AG04450 (cell line): Measurements from ENCODE around the gene QKI. TPM values are rescaled to one million over a fixed set of nuclear protein-coding genes. Genes with fewer than 3 reads are reported as not detected.

Experiments
- CTCF ChIA-PET: fragments of 300-600, 350-600 bp; formaldehyde crosslinking; extraction: SDS; loops from one replicate; lab custom pipeline; 2022; ENCODE audit warnings: antibody characterized with exemption, inconsistent platforms; lab: Charles Lee
- POLR2A ChIA-PET: fragments of 350-600 bp; formaldehyde crosslinking; extraction: SDS; loops from one replicate; lab custom pipeline; 2021; ENCODE audit warnings: antibody characterized with exemption, inconsistent platforms; lab: Yijun Ruan, JAX
- DNase-seq: peaks from one replicate; pipeline ENCODE4 v3.0.0-alpha.2; 2011; ENCODE audit warnings: low read depth, low spot score
- H3K27ac ChIP-seq: one replicate; pipeline ENCODE4 v1.5.1; 2012; ENCODE audit warnings: low read depth, low read length, control low read depth
- H3K27me3 ChIP-seq: one replicate; pipeline ENCODE4 v1.6.0; 2012; ENCODE audit warnings: low read length; ENCODE audit not compliant: control insufficient read depth, insufficient read depth
- H3K4me3 ChIP-seq: 2 replicates; pipeline ENCODE4 v1.5.1; 2011; ENCODE audit warnings: mild to moderate bottlenecking, low read depth, low read length, control low read depth
- H3K9me3 ChIP-seq: 2 replicates; pipeline ENCODE4 v1.5.1; 2012; ENCODE audit warnings: low read length; ENCODE audit not compliant: control insufficient read depth, insufficient read depth
- polyA plus RNA-seq: library from polyadenylated mRNA; depleted of rRNA; stranded (reverse); fragments of >200 nt; gene quantifications from 2 replicates; pipeline ENCODE4 v1.2.3, GENCODE V29; 2011
- TF ChIP-seq, protein P1 (sequence below): IDR thresholded peaks from 2 replicates; pipeline ENCODE4 v1.5.1; 2011; ENCODE audit warnings: low read depth, low read length, control low read depth, inconsistent platforms

The QKI gene
- polyA plus RNA-seq, 1 experiment = 165 TPM

DNA sequence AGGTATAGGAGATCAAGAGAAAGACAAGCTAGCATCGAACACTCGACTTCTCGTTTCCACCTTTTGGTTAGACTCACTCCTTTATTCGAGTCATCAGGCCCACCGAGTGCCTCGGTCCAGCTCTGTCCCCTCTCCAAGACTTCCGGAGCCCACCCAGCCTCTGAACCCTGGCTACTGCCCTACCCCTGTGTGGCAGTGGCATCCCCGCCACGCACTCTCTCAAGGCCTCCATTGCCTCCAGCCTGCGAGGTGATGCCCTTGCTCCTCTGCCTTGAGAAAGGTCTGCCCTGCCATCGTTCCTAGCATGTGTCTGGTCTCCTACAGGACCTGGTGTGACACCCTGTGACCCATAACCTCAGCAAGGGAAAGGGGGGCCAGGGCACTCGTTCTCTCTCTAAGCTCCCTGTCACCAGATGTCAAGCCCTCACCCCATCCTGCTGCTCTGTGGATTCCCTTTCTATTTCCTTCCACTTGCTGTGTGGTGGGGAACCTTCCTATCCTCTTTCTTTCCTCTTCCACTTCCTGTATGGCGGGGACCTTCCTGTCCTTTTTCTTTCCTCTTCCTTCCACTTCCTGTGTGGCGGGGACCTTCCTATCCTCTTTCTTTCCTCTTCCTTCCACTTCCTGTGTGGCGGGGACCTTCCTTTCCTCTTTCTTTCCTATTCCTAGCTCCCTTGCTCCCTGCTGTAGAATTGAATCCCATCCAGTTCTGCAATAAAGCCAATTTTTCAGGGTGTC is 44.7 kb upstream of the QKI start:
- POLR2A ChIA-PET = no interaction called here
- H3K9me3 ChIP-seq = no peaks in the 10 kb centered on the region; the same call in 1 of the 2 replicates
- H3K27me3 ChIP-seq = no peaks in the 10 kb centered on the region
- no peak overlapping the region for H3K4me3 ChIP-seq
- TF ChIP-seq, protein P1, sequence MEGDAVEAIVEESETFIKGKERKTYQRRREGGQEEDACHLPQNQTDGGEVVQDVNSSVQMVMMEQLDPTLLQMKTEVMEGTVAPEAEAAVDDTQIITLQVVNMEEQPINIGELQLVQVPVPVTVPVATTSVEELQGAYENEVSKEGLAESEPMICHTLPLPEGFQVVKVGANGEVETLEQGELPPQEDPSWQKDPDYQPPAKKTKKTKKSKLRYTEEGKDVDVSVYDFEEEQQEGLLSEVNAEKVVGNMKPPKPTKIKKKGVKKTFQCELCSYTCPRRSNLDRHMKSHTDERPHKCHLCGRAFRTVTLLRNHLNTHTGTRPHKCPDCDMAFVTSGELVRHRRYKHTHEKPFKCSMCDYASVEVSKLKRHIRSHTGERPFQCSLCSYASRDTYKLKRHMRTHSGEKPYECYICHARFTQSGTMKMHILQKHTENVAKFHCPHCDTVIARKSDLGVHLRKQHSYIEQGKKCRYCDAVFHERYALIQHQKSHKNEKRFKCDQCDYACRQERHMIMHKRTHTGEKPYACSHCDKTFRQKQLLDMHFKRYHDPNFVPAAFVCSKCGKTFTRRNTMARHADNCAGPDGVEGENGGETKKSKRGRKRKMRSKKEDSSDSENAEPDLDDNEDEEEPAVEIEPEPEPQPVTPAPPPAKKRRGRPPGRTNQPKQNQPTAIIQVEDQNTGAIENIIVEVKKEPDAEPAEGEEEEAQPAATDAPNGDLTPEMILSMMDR = no peak
- no peak overlapping the region for H3K27ac ChIP-seq
- no peak for DNase-seq
- CTCF ChIA-PET = no interaction called here

DNA sequence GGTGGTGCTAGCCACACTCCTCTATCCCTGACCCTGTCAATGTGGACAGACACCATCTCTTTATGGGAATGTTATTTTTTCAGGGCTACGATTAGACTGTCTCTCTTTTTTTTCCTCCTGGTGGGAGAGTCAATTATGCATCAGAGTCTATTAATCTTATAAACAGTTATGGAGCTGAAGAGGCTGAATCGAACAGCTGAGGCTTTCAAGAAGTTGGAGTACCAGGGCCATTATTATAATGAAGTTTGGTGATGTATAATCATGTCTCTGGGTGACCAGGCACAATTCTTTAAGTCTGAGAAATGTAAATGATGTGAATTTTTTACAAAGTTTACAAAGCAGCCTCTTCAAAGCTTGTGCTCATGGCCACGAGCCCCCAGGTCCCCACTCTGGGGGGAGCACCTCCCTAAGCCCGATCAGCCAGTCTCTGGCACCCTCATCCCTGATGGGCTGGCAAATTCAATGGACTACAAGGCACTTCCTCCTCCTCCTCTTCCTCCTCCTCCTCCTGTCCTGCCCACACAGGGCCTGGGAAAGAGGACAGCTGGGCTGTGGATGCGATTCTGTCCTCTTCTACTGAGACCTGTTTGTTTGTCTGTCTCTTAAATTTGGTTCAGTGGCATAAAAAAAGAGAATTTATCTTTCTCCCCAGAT is 43.9 kb upstream of the QKI start:
- Histone ChIP-seq H3K27ac (no peak overlapping the region), H3K9me3 (peaks cover 5% of the 10 kb centered on the region), H3K4me3 (no peak overlapping the region), H3K27me3 (no peaks in the 10 kb centered on the region)
- CTCF ChIA-PET = no interaction called here
- TF ChIP-seq, protein P1 = no peak
- no peak for DNase-seq
- POLR2A ChIA-PET = no interaction called here

DNA sequence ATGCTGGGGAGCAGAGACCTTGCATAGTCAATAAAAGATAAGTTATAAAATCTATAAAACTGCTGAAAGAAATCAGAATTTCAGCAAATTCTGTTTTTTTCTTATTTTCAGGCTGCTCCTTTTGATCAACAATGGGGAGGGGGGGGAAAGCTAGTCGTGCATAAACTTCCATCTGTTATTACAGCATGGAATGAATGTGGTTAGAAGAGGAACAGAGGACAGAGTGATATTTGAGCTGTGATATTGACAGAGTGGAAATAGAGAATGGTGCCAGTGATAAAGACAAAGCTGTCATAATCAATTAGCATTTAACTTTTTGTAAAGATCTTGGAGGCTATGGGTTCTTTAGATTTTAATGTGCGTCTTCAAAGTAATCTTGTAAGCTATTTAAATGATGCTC is 43.4 kb upstream of the QKI start:
- CTCF ChIA-PET = no interaction called here
- no peak for DNase-seq
- POLR2A ChIA-PET = no interaction called here

DNA sequence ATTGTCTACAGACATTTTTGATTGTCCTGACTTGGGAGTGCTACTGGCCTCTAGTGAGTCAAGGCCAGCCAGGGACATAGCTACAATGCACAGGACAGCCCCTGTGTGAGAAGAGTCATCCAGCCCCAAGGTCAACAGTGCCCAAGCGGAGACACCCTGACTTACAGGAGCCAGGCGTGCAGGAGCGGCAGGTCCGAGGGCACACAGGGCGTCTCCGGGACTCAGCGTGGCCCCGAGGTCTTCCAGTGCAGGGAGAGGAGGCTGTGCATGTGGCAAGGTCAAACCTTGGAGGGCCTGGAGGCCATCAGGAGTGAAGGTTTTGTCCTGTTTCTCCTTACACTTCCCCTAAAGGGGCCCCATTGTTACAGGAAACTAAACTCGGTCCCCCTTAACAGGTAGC is 41.3 kb upstream of the QKI start:
- ChIA-PET POLR2A (no interaction called here), CTCF (no interaction called here)
- Histone ChIP-seq H3K9me3 (peaks cover 8% of the 10 kb centered on the region), H3K27me3 (no peaks in the 10 kb centered on the region), H3K4me3 (no peak overlapping the region), H3K27ac (no peak overlapping the region)
- TF ChIP-seq, protein P1 = no peak
- DNase-seq = no peak

More for the DNA sequence above, 43.4 kb upstream of the QKI start:
- Histone ChIP-seq H3K27ac (no peak overlapping the region), H3K27me3 (no peaks in the 10 kb centered on the region), H3K4me3 (no peak overlapping the region), H3K9me3 (peaks cover 6% of the 10 kb centered on the region)
- TF ChIP-seq, protein P1 = no peak

DNA sequence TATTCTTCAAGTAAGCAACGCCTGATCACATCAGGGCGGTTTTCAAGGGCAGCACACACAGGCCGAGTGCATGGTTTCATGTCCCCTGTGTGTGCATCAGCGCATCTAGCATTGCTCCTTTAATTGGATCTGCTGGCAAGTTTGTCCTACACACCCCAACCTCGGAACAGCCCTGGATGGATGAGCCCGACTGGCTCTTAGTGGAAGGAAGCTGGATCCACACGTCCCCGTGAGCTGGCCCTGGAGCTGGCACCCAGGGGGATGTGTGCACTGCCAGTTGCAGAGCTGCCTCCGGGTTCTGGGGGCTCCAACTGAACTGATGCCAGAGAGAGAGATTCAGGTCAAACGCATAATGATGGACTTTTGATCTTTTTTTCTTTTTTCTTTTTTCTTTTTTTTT is 39.2 kb upstream of the QKI start:
- Histone ChIP-seq H3K9me3 (peaks cover 8% of the 10 kb centered on the region), H3K4me3 (no peak overlapping the region), H3K27ac (no peak overlapping the region), H3K27me3 (no peaks in the 10 kb centered on the region)
- no peak for DNase-seq
- POLR2A ChIA-PET = no interaction called here
- TF ChIP-seq, protein P1 = no peak
- CTCF ChIA-PET = no interaction called here
